ENCODE measurements around the gene ST6GALNAC3.
"Not testable (repeated sequence)": the region's sequence is repeated elsewhere in the genome, so short reads cannot be mapped to it uniquely, and the experiment has no call there.

Gene ST6GALNAC3

DNA sequence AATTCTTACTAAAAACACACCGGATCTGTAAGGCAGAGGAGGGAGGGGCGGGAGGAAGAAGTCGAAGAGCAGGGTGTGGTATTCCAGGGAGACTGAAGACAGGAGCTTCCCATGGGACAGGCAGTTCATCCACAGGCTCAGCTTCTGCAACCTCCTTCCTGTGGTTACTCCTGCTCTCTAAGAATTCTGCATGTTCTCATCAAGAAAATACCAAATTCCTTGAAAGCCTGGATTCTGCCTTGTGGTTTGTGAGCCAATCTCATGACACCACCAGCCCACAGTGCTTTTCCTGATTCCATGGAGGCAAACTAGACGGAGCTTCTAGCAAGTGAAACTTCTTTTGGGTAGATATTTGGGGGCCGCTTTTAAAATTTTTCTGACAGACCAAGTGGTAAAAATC is 1.1 kb upstream of the ST6GALNAC3 start:
- no peak for DNase-seq (ENCODE audit: low spot score)

DNA sequence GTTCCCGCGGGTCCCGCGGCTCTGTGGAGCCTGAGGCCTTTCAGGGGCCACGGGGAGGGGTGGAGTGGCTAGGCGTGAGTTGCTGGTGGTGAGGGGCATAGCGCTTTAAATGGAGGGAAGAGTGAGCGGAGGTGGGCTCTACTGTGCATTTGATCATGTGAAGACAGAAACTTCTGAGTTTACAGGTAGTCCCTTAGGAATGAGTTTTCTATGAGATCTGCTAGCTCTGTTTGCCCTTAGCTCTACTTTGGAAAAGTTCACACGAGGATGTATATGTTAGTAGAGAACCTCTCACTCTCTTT is 593 bp downstream of the ST6GALNAC3 start:
- DNase-seq (ENCODE audit: low spot score), result no peak

DNA sequence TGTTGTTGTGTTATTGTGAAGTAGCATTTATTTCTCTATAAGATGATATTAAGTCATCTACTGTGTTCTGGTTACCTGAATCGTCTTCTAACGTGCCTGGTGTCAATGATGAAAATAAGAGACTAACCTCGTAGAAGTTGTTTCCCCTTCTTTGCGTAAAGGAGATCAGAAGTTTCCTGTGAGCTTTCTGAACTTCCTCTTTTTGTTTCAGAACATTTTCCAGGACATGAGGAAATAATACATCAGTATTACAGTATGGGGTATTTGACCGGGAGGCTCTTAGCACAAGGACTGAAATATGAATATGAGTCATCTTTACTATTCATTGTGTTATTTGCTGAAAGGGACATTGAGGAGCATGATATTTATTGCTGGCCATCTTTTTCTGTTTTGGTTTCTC is 1.3 kb downstream of the ST6GALNAC3 start:
- no peak for DNase-seq (ENCODE audit: low spot score)

DNA sequence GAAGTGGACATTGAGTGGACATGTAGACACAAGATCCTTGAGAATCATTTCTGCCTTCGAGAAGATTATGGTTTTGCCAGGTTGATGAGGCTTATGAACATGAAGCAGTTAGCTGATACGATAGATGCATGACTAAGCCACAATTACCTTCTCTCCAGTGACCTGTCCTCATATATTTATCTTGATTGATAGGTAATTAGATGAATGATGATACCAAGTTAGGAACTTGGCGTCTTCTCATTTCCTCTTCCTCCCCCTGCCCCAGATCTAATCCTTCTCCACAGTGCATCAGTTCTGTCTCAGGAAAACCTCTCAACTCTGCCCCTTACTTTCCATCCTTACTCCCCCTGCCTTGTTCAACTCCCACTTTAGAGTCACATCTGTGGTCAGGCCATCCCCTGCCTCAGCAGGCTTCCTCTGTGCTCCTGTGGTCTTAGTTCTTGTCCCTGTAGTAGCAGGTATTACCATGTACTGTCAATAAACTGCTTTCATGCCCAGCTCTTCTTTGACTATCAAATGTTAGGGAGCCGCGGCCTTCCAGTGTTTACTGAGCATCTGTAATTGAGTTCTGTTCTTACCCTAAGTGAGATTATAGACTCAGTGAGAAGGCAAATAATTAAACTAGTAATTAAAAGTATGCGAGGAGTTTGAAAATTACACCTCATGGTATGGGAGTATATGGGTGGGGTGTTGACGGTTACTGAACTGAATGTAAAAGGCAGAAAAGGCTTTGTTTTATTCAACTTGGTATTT is 5.1 kb downstream of the ST6GALNAC3 start:
- DNase-seq (ENCODE audit: low spot score), result no peak

DNA sequence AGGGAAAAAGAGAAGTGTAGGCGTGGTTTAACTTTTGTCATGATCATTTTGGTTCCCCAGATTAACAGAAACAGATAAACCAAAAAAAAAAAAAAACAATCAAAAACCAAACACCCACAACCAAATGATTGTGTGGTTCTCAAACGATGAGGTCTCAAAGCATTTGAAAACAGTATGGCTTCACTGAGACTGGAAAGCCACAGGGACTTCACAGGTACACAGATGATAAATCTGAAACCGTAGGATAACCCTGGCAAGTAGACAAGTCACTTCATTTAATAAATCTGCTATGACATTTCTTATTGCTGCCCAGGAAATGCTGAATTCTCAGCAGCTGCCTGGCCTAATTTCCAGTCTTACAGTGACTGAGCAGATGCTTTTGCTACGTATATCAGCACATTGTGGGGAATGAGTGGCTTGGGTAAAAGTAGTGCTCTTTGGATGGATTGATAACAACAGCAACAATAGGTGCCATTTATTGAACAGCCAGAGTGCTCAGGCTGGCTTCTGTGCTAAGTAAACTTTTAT is 6.1 kb downstream of the ST6GALNAC3 start:
- no peak for DNase-seq (ENCODE audit: low spot score)

DNA sequence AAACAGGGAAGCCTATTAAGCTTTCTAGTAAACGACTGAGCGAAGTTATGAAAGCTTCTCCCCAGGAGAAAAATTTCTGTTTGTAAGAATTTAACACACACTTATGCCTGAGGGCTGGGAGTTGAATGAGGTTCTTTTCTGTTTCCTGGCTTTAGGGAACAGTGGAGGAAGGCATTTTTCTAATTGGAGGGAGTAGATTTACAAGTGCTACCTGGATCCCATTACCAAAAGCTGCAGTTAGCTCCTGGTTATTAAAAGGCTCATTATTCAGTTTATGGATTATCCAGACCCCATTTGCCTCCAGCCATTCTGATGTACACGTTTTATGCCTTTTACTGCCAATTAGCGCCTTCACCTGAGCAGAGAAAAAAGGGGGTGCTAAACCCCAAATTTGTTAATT is 7.5 kb downstream of the ST6GALNAC3 start:
- DNase-seq (ENCODE audit: low spot score), result no peak

DNA sequence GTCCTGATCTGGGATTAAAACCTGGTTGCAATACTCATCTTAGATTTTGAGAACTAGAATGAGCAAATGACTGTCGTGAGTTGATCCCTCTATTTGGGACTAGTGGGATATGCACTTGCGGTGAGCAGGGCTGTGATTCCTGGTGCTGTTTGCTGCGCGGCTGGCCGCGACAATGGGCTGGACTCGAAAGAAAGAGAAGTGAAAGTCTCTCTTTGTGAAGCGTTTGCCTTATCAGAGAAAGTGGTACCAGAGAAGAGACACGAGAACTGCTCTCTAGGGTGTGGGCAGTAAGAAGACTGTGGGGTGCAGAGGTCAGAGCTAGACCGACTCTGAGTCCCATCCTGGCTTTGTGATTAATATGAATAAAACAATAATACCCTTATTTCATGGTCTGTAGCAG is 8.6 kb downstream of the ST6GALNAC3 start:
- no peak for DNase-seq (ENCODE audit: low spot score)

DNA sequence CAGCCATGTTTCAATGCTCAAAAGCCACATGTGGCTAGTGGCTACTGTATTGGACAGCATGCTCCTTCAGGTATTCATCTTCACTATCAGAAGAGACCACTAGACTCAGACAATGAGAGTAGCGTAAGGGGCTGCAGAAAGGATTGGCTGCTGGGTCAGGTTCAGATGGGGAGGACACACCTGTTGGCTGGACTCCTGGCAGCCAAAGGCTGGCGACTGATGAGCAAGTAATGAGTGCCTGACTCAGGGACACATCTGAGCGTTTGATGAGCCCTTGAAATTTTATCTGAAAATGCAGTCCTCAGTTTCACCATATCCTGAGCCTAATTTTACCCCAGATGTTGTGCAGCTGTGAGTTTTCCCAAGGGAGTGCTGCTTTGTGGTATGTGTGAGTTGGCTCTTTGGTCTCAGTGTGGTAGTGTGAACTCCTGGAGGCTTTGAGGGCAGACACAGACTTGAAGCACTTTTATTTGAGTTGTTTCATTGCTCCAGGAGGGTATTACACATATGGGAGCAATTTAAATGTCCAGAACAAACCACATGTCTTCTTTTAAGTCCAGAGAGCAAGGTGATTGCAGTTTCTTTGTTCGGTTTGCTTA is 9.6 kb downstream of the ST6GALNAC3 start:
- no peak for DNase-seq (ENCODE audit: low spot score)

DNA sequence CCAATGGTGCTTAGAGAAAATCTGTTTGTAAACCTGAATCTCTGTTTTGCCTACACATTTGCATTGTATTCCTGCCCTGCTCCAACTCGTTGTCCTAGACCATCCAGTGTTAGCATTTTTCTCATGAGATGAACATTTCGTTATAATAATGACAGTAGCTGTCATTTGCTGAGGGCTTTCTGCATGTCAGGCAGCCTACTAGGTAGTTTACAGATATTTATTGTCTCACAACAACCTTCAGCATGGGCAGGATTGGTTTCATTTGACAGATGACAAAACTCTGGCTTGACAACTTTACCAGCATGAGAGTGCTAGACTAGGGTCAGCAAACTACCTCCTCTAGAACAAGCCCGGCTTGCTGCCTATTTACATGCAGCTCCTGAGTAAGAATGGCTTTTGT is 10.1 kb downstream of the ST6GALNAC3 start:
- no peak for DNase-seq (ENCODE audit: low spot score)

DNA sequence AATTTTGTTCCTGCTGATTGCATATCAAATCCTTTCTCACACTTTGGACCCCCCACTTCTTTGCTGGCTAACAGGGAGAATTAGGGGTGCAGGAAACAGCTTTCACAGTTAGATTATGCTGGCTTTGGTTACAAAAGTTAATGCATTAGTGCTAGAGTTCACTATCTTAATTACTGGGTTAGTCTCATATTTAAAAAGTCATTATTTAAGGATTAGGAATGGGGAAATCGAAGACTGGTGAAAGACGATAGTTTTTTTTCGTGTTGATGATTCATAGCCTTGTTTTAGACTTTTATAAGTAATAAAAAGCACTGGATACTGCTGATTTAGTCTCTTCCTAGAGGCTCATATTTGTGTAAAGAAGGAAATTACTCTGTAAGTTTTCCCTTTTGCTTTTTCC is 11.6 kb downstream of the ST6GALNAC3 start:
- DNase-seq (ENCODE audit: low spot score), result no peak

DNA sequence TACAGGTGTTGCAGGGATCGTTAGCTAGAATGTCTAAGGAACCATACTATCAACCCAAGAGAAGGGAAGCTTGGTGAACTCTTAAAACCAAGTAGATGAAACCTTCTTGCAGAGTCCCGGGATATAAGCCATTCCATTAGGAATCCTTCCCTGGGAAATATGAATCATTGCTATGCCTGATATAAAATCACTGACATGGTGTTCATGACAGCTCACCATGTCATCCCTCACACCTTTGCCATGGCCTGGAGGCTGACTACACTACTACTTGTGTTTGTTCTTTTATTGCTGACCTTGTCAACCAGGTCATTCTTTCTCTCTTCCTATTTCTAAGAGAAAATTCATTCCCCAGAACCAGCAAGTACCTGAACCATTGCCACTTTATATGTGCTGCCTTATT is 12.1 kb downstream of the ST6GALNAC3 start:
- DNase-seq (ENCODE audit: low spot score), result no peak

DNA sequence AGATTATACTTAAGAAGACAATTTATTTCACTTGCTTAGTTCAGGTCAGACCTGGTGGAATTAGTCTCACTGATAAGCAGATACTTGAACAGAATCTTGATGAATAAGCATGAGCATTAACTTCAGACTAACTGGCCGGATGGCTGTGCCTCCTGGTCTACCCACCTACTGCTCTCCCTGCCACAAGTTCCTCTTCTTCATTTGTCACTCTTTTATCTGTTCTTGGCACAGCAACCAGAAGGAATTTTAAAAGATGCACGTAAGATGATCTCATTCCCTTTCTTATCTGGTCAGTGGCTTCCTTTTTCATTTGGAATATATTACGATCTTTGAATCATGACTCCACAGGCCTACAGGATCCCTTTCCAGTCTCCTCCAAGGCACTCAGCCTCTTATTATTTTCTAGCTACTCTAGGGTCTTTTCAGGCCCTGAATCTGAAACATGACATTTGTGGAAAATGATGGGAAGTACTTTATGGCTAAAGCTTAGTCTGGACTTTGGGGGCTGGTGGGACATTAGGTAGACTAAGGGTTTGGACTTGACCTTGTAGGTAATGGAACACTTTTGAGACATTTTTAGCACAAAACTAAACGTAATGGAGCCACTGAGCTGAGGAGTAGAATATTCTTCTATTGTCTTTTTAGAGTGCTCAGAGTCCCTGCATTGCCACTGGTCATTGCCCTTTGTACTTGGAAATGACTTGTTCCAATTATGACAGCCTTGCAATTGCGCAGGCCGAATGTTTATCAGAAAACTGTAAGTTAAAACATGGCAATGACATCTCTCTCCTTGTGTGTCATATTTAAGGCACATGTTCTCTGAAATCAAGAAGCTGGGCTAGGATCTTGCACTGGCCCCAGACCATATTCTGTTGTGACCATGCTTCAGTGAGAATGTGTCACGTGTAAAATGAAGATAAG is 16.0 kb downstream of the ST6GALNAC3 start:
- no peak for DNase-seq (ENCODE audit: low spot score)

DNA sequence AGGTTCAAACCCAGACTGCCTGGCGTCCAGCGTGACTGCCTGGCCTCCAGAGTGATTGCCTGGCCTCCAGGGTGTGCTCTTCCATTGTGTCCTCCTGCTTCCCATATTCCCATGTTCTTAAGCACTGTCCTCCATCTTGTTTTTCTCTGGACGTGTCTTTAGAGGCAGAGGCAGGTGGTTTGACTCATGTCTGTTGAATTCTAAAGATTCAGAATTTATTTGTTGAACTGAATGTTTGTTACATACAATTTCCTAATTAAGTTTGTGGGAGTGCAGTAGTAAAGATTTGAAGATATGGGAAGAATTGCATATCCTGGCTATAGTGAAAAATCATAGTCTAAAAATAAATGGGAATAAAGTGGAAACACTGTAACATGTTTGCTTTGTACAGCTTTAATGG is 18.3 kb downstream of the ST6GALNAC3 start:
- DNase-seq (ENCODE audit: low spot score), result no peak

DNA sequence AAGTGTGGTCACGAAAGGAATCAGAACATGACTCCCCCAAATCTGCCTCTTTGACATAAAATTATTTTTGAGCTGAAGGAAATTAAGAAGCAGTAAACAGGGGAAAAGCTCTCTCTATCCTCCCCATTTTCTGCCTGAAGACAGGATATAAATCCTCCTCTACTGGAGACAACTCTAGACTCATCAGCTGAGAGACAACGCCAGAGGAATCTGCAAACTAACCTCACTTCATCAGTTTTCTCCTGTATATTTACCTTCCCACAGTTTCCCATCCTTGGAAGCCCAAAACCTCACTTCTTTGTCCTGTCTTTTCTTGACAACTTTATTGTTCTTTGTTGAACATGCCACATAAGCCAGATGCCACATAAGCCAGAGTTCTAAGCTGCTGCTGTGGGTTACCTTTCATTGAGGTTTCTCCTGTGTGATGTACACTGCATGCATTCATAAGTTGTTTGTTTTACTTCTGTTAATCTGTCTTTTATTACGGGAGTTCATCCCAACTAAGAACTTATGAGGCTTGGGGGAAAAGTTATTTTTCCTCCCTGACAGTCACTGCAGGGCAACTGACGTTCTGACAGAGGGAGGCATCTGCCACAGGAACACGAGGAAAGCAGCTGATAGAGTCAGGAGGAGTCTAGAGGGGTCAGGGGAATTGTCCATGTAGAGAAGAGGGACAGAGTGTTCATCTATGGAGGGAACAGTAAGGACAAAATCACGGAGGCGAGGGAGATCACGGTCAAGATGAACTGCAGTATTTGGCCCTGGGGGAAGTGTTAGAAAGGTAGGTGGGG is 19.2 kb downstream of the ST6GALNAC3 start:
- no peak for DNase-seq (ENCODE audit: low spot score)

DNA sequence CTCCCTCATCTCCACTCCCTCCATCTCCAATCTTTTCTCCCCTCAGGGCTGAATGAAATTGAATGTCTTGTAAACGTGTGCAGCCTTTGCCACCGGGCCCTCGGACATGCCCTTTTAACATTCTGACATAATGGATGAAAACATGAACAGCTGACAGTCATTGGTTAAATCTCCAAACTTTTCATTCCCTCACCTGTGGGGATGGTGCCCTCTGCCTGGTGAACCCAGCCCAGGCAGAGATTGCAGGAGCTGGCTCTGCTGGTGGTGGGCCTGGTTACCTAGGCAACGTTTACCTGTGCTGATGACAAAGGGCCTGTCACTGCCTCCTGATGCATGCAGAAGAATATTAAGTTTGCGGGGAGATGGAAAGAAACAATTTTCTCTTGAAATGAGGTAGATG is 21.3 kb downstream of the ST6GALNAC3 start:
- no peak for DNase-seq (ENCODE audit: low spot score)

DNA sequence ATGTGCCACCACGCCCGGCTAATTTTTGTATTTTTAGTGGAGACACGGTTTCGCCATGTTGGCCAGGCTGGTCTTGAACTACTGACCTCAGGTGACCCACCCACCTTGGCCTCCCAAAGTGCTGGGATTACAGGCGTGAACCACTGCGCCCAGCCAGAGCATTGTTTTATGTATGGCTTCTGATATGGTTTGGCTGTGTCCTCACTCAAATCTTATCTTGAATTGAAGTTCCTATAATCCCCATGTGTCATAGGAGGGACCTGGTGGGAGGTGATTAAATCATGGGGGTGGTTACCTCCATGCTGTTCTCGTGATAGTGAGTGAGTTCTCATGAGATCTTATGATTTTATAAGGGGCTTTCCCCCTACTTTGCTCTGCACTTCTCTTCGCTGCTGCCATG is 22.5 kb downstream of the ST6GALNAC3 start:
- DNase-seq (ENCODE audit: low spot score), result not testable (repeated sequence)

DNA sequence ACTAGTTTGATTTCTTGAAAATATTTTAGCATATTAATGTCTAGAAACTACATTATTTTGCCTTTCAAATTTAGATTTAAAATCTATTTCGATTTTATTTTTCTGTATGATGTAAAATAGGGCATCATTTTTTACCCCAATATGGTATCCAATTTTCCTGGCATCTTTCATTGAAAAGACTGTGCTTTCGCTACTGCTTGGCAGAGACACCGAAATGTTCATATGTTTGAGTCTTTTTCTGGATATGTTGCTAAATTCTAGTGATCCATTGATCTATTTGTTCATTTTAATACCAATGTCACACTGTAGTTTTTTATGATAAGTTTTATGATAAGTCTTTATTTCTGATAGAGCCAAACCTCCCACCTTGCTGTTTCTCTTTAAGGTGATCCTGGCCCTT is 24.3 kb downstream of the ST6GALNAC3 start:
- DNase-seq (ENCODE audit: low spot score), result no peak

DNA sequence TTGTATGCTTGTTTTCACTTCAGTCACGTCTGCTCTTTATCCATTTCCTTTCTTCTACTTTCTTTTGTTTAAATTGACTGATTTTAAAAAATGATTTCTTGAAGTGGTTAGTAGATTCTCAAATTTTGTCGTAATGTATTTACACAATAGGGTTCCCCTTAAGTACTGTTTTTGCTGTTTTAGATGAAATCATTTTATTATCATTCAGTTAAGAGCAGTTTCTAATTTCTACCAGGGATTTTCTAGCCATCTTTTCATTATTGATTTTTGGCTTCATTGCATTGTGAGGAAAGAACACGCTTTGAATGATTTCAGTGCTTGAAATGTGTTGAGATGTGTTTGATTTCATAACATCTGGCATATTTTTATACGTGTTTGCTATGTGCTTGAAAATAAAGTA is 27.0 kb downstream of the ST6GALNAC3 start:
- no peak for DNase-seq (ENCODE audit: low spot score)

DNA sequence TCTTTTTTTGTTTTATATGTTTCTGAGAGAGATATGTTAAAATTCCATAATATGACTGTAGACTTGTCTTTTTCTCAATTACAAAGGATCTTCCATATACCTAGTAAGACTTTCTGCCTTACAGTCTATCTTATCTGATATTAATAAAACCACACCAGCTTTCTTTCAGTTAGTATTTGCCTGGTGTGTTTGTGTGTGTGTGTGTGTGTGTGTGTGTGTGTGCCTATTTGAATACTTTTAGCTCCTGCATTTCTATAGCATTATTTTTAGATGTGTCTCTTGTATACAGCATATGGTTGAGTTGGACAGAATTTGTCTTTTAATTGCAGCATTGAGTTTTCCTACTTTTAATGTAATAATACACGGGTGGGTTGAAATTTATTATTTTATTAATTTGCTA is 27.5 kb downstream of the ST6GALNAC3 start:
- DNase-seq (ENCODE audit: low spot score), result no peak

DNA sequence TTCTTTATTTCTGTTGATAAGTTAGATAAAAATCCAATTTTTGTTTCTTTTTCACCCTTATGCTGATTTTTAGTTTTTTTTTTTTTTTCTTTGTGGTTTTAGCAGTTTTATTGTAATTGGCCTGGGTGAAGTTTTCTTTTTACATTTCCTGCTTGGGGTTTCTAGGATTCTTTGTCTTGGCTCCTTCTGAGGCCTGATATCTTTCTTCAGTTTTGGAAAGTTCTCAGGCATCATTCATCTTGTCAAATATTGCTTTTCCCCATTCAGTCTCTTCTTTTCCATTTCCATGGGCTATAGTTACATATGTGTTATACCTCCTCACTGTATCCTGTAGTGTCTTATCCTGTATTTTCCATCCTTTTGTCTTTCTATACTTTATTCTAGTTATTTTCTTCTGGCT is 28.5 kb downstream of the ST6GALNAC3 start:
- no peak for DNase-seq (ENCODE audit: low spot score)

DNA sequence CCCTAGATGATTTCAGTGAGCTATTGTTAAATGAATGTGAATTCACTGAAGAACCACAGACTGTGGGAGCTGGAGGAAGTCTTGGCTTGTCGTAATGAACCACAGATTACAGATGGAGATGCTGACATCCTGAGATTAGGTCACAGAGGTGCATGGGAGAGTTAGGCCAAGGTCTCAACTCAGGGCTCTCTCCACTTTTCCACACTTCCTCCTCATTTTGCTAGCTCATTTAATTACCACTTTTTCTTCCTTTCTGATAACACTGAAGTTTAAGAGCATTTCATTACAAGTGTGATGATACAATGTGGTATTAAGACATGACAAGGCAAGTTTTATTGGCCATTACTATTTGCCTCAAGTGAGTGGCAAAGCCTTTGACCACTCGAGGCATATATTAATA is 30.8 kb downstream of the ST6GALNAC3 start:
- no peak for DNase-seq (ENCODE audit: low spot score)

DNA sequence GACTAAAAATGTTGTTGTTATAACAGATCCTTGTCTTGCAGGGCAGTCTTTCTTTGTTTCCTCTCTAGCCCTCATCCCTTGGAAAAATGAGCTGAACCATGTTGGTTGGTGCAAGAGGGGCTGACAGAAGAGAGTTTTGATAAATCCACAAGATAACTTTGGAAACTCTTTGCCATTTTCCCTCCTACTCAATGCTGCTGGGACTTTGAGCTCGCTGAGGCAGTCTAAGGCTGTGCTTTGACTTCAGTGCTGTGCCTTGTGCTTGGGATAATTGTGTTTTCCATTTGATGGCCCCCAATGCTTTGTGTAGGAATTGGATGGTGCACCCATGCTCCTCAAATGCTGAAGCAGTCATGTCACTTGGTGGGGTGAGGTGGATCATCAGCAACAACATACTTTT is 31.7 kb downstream of the ST6GALNAC3 start:
- no peak for DNase-seq (ENCODE audit: low spot score)

Measured in cerebellar cortex (tissue), 1 donor.